Measurements from ENCODE around the gene DYNAP. TPM values are rescaled to one million over a fixed set of nuclear protein-coding genes. Genes with fewer than 3 reads are reported as not detected.

The DYNAP gene
- polyA plus RNA-seq, 3 donors, result not detected

DNA sequence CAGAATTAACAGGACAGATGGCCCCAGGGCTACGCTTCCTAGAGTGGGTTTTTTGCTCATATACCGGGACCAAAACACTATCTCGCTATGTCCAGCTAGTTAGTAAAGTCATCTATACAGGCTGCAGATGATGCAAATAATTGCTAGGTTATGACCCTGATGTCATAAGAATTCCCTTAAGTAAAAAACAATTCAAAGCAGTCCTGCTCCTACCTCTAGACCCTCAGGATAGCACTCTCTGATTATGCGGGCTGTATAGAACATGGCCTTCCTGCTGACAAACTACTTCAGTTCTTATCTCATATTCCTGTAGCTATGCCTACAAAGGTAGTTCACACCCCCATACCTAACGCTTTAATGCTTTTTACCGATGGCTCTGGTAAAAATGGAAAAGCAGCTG lies 13.2 kb downstream of the DYNAP start:
- Mint-ChIP-seq H3K4me3 (no peak overlapping the region), H3K27me3 (ENCODE audit: low read depth in 3 of 3) (peaks cover 7 to 12% (median 11%) of the 10 kb centered on the region in 3 donors), H3K36me3 (no peaks in the 10 kb centered on the region), H3K27ac (no peak overlapping the region), H3K4me1 (peaks cover 13% of the 10 kb centered on the region), H3K9me3 (peaks cover 0 to 5% (median 0%) of the 10 kb centered on the region in 7 donors)
- no peak overlapping the region for H3K4me2 ChIP-seq (replicated peaks; ENCODE audit: extremely low read depth, low read length, poor library complexity, severe bottlenecking)
- H3K36me3 ChIP-seq (replicated peaks in 1 of 2; ENCODE audit: control insufficient read depth in 1 of 2, insufficient read depth in 2 of 2, low read length in 2 of 2), result no peaks in the 10 kb centered on the region
- no peak for DNase-seq
- no peak overlapping the region for H3K27ac ChIP-seq (ENCODE audit: low read depth in 1 of 2, low read length in 2 of 2)
- H3K4me3 ChIP-seq (replicated peaks in 1 of 3; ENCODE audit: low read depth in 2 of 3, low read length in 3 of 3), result no peak overlapping the region
- no peak overlapping the region for H2AFZ ChIP-seq (ENCODE audit: insufficient read depth, low read depth, low read length, poor library complexity, severe bottlenecking)
- no peak overlapping the region for H3K9ac ChIP-seq (ENCODE audit: insufficient read depth, low read length, poor library complexity, severe bottlenecking)
- H3K9me3 ChIP-seq (replicated peaks in 1 of 2; ENCODE audit: control insufficient read depth in 1 of 2, insufficient read depth in 1 of 2, low read length in 2 of 2), result no peaks in the 10 kb centered on the region
- H3K79me2 ChIP-seq (ENCODE audit: insufficient read depth, low read length), result no peaks in the 10 kb centered on the region
- no peaks in the 10 kb centered on the region for H4K20me1 ChIP-seq (ENCODE audit: insufficient read depth, low read length)
- H3K27me3 ChIP-seq (ENCODE audit: control insufficient read depth in 2 of 2, insufficient read depth in 2 of 2, low read length in 2 of 2), result no peaks in the 10 kb centered on the region
- TF ChIP-seq, protein P1, sequence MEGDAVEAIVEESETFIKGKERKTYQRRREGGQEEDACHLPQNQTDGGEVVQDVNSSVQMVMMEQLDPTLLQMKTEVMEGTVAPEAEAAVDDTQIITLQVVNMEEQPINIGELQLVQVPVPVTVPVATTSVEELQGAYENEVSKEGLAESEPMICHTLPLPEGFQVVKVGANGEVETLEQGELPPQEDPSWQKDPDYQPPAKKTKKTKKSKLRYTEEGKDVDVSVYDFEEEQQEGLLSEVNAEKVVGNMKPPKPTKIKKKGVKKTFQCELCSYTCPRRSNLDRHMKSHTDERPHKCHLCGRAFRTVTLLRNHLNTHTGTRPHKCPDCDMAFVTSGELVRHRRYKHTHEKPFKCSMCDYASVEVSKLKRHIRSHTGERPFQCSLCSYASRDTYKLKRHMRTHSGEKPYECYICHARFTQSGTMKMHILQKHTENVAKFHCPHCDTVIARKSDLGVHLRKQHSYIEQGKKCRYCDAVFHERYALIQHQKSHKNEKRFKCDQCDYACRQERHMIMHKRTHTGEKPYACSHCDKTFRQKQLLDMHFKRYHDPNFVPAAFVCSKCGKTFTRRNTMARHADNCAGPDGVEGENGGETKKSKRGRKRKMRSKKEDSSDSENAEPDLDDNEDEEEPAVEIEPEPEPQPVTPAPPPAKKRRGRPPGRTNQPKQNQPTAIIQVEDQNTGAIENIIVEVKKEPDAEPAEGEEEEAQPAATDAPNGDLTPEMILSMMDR (IDR thresholded peaks at IDR 0.05), result no peak
- peaks cover 0 to 3% of the 10 kb centered on the region in 2 donors for H3K4me1 ChIP-seq (ENCODE audit: control insufficient read depth in 1 of 2, insufficient read depth in 2 of 2, low read length in 2 of 2)
- intact Hi-C loops (cut with micrococcal nuclease), result no loop called here
- WGBS (ENCODE audit: insufficient coverage), result 97% methylated on average over 6 of the region's 6 CpGs

- Mint-ChIP-seq H3K36me3 (no peaks in the 10 kb centered on the region), H3K9me3 (peaks cover 0 to 5% (median 0%) of the 10 kb centered on the region in 7 donors), H3K27me3 (ENCODE audit: low read depth in 3 of 3) (peaks cover 7 to 12% (median 11%) of the 10 kb centered on the region in 3 donors), H3K4me3 (no peak overlapping the region), H3K27ac (peak overlapping the region in 1 of 7 donors; percentile 15), H3K4me1 (peaks cover 17% of the 10 kb centered on the region)
- DNase-seq, result no peak
- intact Hi-C loops (cut with micrococcal nuclease), result no loop called here
- Histone ChIP-seq H3K9ac (ENCODE audit: insufficient read depth, low read length, poor library complexity, severe bottlenecking) (no peak overlapping the region), H3K4me3 (replicated peaks in 1 of 3; ENCODE audit: low read depth in 2 of 3, low read length in 3 of 3) (no peak overlapping the region), H2AFZ (ENCODE audit: insufficient read depth, low read depth, low read length, poor library complexity, severe bottlenecking) (no peak overlapping the region), H3K27ac (ENCODE audit: low read depth in 1 of 2, low read length in 2 of 2) (no peak overlapping the region), H3K36me3 (replicated peaks in 1 of 2; ENCODE audit: control insufficient read depth in 1 of 2, insufficient read depth in 2 of 2, low read length in 2 of 2) (no peaks in the 10 kb centered on the region), H3K9me3 (replicated peaks in 1 of 2; ENCODE audit: control insufficient read depth in 1 of 2, insufficient read depth in 1 of 2, low read length in 2 of 2) (no peaks in the 10 kb centered on the region), H3K4me2 (replicated peaks; ENCODE audit: extremely low read depth, low read length, poor library complexity, severe bottlenecking) (no peak overlapping the region), H3K4me1 (ENCODE audit: control insufficient read depth in 1 of 2, insufficient read depth in 2 of 2, low read length in 2 of 2) (peaks cover 0 to 3% of the 10 kb centered on the region in 2 donors), H4K20me1 (ENCODE audit: insufficient read depth, low read length) (no peaks in the 10 kb centered on the region), H3K27me3 (ENCODE audit: control insufficient read depth in 2 of 2, insufficient read depth in 2 of 2, low read length in 2 of 2) (no peaks in the 10 kb centered on the region), H3K79me2 (ENCODE audit: insufficient read depth, low read length) (no peaks in the 10 kb centered on the region)
- TF ChIP-seq, protein P1 (IDR thresholded peaks at IDR 0.05), result no peak
- 97% methylated on average over 8 of the region's 9 CpGs for WGBS (ENCODE audit: insufficient coverage)
Measured at GRCh38 chr18:54606835-54607212, 15.8 kb downstream of the DYNAP start.
